ENCODE data around the gene DSTN.

DSTN gene

DNA sequence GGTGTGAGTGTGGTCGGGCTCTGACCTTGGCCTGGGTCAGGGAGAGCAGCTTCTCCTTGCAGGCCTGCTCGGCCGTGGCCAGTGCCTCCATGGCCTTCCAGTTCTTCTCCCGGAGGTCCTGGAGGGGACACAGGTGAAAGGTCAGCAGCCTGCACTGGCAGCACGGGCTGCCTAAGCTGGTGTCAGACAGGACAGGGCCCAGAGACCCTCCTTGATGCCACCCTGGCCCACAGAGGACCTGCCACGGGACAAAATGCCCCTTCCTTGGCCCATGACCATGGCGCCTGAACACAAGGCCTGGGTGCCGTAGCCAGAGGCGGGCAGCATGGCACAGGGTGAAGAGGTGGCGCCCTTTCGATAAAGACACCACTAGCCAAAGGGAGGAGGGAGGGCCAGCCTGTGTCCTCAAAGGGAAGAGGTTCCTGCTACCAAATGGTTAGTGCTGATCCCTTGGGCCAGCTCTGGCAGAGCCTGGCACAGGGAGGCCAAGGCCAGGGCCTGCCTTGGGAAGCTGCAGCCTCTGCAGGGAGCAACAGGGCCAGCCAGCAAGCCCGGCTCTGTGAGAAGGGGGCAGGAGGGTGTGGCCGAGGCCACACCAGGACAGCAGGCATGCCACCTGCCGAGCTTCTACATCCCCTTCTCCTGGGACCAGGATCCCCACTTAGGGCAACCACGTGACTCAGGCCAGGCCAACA, 54.8 kb downstream of the DSTN start:
- DNase-seq (ENCODE audit: low read depth), result no peak

DNA sequence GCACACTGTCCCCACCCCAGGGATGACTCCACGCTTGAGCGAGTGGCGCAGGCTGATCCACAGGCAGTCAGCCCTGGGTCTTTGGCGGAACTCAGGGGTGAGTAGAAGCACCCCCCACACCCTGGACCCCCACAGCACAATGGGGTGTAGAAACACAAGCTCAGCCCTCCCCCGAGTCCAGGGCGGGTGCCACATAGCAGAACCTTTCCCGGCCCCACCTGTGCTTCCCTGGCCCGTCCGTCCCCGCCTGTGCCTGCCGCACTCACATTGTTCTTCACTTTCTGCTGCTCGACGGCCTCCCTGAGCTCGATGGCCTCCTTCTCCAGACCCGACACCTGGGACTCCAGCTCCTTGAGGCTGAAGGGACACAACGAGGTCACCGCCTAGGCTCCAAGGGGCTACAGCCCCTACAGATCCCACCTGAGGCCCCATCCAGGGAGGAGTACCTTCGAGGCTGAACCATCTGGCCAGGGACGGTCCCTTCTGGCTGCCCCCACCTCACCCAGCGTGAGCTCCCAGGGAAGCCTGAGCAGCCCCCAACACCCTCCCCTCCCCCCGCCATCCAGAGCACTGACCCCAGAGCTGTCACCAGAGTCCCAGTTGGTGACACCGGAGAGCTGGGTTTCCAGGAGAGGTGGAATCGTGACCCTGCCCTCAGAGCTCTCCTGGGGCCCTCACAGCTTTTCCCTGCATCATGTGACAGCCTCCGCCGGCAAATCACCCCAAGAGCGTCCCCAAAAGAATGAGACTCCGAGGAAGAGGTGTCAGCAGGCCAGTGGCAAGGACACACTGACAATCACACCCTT, 55.6 kb downstream of the DSTN start:
- no peak for DNase-seq (ENCODE audit: low read depth)

DNA sequence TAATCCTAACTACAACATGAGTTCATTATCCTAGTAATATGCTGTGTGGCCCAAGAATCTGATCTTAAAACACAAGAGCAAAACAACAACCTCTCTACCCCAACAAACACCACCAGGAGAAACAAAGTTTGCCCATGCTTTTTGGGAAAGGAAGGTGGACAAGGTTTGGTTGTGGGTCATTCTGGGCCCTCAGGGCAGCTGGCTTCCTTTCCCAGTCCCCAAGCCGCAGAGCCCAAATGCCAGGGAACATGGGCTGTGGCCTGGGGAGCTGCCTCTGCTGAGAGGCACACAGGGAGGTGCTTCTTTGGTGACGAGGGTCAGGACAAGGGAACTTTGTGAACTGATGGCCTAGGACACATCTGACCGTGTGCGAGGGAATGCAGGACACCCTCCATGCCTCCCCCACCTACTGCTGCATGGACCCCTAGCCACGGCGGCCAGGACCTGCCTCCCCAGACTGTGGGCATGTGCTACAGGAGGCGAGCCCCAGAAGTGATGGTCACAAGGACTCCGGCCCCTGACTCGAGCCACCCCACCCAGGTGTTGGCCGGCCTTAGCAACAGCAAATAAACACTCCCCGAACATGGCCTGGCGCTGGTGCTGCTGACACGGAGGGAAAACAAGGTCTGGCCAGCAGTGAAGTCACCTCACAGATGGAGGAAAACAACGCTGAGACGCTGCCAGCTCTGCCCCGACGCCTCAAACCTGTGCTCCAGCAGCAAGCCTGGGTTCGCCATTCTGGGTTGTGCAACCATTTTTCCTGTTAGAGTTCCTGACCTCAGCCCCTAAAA, 56.5 kb downstream of the DSTN start:
- DNase-seq (ENCODE audit: low read depth), result no peak

- no peak for DNase-seq (ENCODE audit: low read depth)
These were observed 57.5 kb downstream of the DSTN start for GRCh38 chr20:17627101-17627955.

DNA sequence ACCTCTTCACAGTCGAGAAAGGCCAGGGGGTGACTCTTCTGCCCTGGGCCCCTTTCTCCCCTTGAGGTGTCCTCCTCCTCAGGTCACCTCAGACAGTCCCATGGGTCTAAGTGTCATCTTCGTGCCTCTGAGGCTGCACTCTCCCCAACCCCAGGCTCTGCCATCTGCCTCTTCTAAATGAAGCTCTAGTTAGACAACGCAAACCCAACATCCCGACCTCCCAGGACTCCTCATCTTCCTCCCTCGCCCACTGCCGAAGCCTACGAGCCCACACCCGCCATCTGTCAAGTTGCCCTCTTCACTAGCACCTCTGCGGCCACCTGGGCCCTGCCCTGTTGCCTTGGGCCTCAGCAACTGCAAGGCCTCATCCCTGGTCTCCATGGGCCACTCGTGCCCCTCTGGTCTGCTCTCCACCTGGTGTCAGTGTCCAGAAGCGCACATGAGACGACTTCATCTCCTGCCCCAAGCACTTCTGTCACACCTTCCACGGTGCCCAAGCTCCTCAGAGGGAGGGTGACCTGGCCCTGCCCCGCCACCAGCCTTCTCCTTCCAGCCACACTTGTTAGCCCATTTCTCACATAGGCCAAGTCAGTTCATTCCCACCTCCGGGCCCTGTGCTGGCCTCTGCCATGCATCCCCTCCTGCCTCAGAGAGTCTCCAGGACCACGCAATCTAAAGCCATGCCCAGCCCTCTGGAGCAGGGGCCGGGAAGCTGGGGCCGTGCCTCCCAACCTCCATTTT, 58.4 kb downstream of the DSTN start:
- DNase-seq (ENCODE audit: low read depth), result no peak

DNA sequence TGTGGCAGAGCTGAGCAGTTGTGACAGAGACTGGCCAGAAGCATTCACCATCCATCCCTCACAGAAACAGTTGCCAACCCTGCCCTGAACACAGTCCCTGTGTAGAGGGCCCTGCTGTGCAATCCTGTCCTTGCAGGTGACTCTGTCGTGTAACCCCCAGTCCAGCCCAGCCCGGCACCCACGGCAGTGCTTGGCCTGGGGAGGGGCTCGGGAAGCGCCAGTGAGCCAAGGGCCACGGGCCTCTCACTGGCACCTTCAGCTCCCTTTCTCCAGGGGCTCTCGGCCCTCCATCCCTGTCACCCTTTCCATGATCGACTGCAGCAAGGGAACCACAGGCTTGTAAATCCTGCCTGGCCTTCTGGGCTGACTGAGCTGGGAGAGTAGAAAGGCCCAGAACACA, 59.1 kb downstream of the DSTN start:
- DNase-seq (ENCODE audit: low read depth), result no peak

DNA sequence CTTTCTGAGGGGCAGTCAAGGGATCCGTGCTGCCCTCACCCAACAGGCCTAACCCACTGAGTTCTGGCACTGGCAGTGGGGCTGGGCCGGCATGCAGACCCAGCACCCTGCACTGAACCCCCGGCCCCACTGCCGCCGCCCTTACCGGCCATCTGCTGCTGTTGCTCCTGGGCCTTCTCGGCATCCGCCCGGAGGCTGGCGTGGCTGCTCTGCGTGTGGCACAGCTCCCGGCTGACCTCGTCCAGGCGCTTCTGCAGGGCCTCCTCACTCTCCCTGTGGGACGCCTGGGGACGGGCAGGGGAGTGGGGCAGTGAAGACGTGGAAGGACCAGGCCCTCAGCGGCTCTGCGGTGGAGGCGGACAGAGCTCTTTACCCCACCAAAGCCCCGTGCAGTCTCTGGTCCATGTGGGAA, 59.8 kb downstream of the DSTN start:
- DNase-seq (ENCODE audit: low read depth), result no peak

DNA sequence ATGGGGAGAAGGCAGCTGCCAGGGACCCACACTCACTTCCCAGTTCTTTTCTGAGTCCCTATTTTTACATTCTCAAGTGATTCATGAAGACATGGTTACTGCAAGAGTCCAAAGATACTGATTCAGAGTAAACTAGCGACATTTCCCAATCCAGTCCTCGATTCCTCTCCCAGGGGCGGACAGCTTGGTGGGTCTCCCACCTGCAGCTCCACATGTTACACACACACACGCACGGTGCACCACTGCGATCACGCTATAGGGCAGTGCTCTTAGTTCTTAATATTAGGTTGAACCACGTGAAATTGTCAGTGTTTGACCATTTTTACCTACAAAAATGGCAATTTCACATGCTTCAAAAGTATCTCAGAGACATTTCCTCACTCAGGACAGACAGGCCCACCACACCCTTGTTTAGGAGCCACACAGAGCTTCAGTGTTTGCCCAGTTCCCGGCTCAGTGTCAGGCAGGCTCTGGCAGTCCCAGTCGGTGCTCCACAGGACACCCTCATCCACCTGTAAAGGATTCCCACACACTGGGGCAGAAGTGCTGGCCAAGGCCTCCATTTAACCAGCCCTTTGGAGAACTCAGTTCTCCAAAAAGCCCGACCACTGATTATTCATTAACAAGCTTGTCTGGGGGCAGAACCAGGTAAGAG, 60.4 kb downstream of the DSTN start:
- DNase-seq (ENCODE audit: low read depth), result no peak

- no peak for DNase-seq (ENCODE audit: low read depth)
These were observed 60.9 kb downstream of the DSTN start for GRCh38 chr20:17630806-17631195.

DNA sequence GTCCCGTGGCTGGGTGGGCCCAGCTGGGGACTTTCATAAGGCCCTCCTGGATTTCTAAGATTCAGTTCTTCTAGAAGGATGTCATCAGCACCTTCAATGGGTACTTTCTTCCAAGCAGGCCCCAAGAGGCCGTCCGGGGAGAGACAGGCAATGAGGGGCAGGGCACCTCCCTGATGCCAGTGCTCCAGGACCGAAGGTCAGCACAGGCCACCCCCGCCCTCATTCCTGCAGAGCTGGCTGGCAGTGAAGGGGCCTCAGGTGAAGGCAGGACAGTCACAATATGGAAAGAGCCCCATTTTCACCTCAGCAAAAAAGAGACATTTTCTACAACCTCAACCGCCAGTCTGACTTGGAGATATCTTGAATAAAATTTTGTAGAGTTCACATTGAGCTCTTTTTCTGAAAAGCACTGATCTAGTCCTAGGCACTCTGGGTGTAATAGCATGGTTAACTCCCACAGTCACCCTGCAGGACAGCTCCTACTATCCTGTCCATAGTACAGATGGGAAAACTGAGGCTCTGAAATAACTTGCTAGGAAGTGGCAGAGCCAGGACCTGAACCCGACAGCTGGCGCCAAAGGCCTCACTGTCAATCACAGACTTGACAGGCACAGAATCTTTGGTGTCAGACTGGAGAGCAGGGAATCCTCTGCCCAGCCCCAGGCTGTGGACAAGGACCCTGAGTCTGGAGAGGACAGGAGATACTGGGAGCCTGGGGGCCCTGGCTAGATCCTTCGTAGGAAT, 61.9 kb downstream of the DSTN start:
- DNase-seq (ENCODE audit: low read depth), result no peak

DNA sequence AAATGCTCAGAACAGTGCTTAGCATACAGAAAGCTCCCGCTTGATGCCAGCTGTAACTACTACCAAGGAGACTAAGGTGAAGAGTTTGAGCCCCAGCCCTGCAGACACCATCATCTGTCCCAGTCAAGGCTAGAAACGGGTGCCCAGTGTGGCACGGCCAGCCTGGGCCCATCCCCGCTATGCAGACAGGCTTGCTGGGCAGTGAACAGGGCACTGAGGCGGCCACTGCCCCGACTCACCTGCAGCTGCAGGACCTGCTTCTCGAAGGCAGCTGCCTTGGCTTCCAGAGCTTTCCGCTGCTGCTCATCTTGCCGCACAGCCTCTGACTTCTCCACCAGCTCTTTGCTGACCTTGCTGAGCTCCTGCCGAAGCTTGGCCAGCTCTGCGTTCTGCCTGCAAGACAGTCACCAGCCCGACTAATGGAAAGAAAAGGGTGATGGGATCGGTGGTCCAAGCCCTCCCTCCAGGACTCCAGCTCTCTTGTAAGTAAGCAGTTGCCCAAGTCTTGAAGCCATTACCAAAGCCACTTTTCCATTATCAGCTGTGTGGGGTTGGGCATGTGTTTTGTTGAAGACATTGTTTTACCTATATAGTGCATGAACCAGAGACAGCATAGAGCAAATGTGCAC, 63.5 kb downstream of the DSTN start:
- no peak for DNase-seq (ENCODE audit: low read depth)

DNA sequence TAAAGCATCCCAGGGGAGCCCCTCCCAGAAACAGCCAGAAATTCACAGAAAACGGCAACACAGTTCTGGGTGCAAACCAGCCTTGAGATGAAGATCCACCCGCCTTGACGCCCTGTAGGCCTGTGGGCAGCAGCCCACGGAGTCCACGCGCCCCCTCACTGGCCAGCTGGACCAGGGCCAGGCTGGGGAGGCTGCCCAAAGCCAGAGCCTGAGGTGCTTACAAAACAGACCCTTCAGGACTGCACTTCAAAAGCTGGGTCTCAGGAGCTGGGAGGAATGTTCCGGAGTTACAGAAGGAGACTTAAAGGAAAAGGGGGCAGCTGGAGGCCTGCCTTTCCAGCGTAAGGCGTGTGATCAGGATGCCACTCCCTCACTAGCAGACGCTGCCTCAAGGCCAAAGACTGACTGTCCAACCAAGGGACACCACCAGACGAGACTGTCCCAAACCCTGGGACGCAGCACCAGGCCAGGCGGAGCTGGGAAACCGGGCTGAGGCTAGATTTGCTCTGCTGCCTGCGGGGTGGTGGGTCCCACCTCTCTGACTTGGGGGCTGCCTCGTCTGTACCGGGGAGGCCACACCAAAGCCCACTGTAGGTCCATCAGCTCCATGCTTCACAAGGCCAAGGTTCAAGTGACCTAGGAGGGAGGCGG, 64.1 kb downstream of the DSTN start:
- no peak for DNase-seq (ENCODE audit: low read depth)

GRCh38 chr20:17634661-17635331, 64.9 kb downstream of the DSTN start:
- no peak for DNase-seq (ENCODE audit: low read depth)

- peak; percentile 30 for DNase-seq (ENCODE audit: low read depth)
These were observed 65.7 kb downstream of the DSTN start for GRCh38 chr20:17635332-17636244.

DNA sequence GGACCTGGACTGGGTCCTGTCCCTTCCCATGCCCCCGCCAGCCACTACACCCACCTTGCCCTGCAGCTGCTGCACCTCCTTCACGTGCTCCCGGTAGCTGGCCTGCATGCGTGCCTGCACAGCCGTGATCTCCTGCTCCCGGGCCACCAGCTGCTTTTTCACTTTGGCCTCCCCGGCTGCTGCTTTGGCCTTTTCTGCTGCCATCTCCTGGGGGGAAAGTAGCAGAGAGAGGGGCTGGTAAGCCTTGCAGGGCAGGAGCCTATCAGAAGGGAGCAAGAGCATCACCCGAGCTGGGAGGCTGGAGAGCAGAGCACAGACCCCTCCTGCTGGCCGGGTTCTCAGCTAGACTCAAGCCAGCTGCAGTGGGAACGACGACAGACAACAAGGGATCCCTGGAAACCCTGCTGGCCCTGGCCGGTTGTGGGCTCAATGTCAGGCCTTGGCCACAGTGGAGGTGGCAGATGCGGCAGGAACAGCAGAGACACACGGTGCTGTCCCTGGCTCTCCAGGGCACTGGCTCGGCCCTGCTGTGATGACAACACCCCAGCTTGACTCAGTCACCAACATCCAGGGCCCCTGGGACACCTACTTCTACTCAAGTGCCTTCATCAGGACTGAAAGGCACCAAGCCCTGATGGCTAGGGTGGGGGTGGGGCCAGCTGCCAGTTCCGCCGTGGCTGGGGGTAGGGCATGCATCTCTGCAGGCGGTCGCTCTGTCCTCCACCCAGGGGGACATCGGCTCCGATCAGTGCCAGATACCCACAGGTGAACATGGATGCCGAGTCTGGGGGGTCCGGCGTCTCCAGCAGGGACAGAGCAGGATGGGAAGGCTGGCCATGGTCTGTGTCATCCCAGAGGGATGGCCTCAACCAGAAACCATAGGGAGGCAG, 66.9 kb downstream of the DSTN start:
- no peak for DNase-seq (ENCODE audit: low read depth)

- DNase-seq (ENCODE audit: low read depth), result no peak
These were observed 67.5 kb downstream of the DSTN start for GRCh38 chr20:17637413-17637780.
